Measurements from ENCODE around the gene TPK1. TPM values are rescaled to one million over a fixed set of nuclear protein-coding genes. Genes with fewer than 3 reads are reported as not detected.

Gene TPK1
- total RNA-seq, 1 donor from 2014 or later = 20.0 TPM

DNA sequence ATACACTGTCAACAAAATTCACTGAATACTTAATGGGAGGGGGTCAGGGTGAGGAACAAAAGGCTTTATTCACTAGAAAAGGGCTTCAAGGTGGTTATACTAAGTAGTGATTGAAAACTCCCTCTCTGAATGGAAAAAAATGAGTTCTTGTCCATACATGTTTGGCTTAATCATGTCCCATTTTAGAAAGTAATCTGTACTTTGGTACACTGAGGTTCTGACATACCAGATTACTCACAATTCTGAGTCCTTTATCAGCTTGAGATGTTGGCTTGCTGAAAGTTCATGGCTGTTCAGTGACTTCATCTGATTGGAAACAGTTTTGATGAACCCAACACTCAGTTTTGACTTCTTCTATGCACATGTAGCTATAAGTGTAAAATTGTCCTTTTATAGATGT lies 419.5 kb downstream of the TPK1 start:
- intact Hi-C loops (cut with micrococcal nuclease) = no loop called here
- H3K27me3 Mint-ChIP-seq = peaks cover 1% of the 10 kb centered on the region
- no peak overlapping the region for H3K27ac Mint-ChIP-seq
- H3K4me3 Mint-ChIP-seq = no peak overlapping the region
- DNase-seq (no peak), ATAC-seq (ENCODE audit: low read depth) (no peak)
- POLR2A ChIA-PET = no interaction called here
- TF ChIP-seq, protein P1, sequence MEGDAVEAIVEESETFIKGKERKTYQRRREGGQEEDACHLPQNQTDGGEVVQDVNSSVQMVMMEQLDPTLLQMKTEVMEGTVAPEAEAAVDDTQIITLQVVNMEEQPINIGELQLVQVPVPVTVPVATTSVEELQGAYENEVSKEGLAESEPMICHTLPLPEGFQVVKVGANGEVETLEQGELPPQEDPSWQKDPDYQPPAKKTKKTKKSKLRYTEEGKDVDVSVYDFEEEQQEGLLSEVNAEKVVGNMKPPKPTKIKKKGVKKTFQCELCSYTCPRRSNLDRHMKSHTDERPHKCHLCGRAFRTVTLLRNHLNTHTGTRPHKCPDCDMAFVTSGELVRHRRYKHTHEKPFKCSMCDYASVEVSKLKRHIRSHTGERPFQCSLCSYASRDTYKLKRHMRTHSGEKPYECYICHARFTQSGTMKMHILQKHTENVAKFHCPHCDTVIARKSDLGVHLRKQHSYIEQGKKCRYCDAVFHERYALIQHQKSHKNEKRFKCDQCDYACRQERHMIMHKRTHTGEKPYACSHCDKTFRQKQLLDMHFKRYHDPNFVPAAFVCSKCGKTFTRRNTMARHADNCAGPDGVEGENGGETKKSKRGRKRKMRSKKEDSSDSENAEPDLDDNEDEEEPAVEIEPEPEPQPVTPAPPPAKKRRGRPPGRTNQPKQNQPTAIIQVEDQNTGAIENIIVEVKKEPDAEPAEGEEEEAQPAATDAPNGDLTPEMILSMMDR (IDR thresholded peaks at IDR 0.05) = no peak
- no peaks in the 10 kb centered on the region for H3K4me1 Mint-ChIP-seq
- H3K36me3 Mint-ChIP-seq (ENCODE audit: low read depth) = no peaks in the 10 kb centered on the region
- H3K9me3 Mint-ChIP-seq = no peaks in the 10 kb centered on the region
- CTCF ChIA-PET = no interaction called here

DNA sequence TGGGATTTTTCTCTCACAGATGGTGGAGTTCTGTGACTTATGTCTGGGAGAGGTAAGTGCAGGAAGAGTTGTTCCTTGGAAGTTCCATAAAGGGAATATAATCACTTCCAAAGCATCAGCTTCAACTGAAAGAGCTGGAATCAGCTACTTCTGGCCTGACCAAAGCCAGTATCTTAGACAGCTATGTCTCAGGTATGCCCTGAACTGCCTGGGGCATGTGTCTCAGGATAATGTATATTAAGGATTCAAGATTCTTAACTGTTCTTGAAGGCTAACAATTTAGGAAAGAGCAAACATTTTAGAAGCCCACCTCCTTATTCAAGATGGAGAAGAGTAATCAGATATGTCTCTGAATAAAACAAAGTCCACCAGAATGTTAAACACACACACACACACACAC lies 420.0 kb downstream of the TPK1 start:
- no peak overlapping the region for H3K27ac Mint-ChIP-seq
- DNase-seq (no peak), ATAC-seq (ENCODE audit: low read depth) (no peak)
- ChIA-PET POLR2A (no interaction called here), CTCF (no interaction called here)
- H3K27me3 Mint-ChIP-seq = peaks cover 1% of the 10 kb centered on the region
- no peaks in the 10 kb centered on the region for H3K4me1 Mint-ChIP-seq
- no peaks in the 10 kb centered on the region for H3K9me3 Mint-ChIP-seq
- H3K4me3 Mint-ChIP-seq = no peak overlapping the region
- H3K36me3 Mint-ChIP-seq (ENCODE audit: low read depth) = no peaks in the 10 kb centered on the region
- TF ChIP-seq, protein P1 (IDR thresholded peaks at IDR 0.05) = no peak
- intact Hi-C loops (cut with micrococcal nuclease) = no loop called here

DNA sequence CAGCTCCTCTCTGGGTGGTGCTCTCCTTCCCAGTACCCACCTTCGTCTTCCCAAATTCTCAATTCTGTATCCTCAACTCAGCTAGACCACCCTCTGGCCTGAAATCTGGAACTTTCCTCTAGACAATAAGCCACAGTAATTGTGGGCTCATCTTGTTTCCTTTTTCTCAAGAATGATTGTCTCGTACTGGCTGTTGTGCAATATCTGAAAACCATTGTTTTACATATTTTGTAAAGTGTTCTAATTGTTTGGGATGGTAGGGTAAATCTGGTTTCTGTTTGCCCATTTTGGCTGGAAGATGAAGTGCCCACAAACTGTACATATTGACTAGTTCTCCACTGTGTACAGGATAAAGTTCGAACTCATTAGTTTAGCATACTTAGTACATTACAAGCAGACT lies 421.0 kb downstream of the TPK1 start:
- POLR2A ChIA-PET = no interaction called here
- H3K36me3 Mint-ChIP-seq (ENCODE audit: low read depth) = no peaks in the 10 kb centered on the region
- H3K4me3 Mint-ChIP-seq = no peak overlapping the region
- no peak for ATAC-seq (ENCODE audit: low read depth)
- CTCF ChIA-PET = no interaction called here
- no peaks in the 10 kb centered on the region for H3K9me3 Mint-ChIP-seq
- no peak overlapping the region for H3K27ac Mint-ChIP-seq
- intact Hi-C loops (cut with micrococcal nuclease) = no loop called here
- H3K4me1 Mint-ChIP-seq = no peaks in the 10 kb centered on the region
- H3K27me3 Mint-ChIP-seq = peaks cover 6% of the 10 kb centered on the region
- no peak for DNase-seq
- TF ChIP-seq, protein P1 (IDR thresholded peaks at IDR 0.05) = no peak

DNA sequence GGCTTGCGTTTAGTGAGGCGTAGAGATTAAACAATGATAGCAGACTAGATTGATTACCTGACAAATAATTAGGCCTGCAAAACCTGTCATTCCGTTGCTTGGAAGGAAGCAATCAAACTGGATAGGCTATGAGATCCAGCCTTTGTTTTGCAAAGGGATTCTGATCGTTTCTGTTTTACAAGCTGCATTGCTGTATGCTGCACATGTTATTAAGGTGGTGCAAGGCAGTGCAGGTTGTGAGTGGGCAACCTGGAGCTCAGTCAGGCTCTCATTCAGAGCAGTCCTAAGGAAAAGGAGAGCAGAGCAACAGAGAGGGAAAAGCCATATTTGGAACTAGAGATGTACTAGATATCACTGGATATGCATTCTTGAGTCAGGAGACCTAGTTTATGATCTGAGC lies 425.4 kb downstream of the TPK1 start:
- no peaks in the 10 kb centered on the region for H3K4me1 Mint-ChIP-seq
- no peak overlapping the region for H3K27ac Mint-ChIP-seq
- ChIA-PET POLR2A (no interaction called here), CTCF (no interaction called here)
- intact Hi-C loops (cut with micrococcal nuclease) = no loop called here
- DNase-seq (no peak), ATAC-seq (ENCODE audit: low read depth) (no peak)
- H3K9me3 Mint-ChIP-seq = no peaks in the 10 kb centered on the region
- TF ChIP-seq, protein P1 (IDR thresholded peaks at IDR 0.05) = no peak
- no peaks in the 10 kb centered on the region for H3K36me3 Mint-ChIP-seq (ENCODE audit: low read depth)
- peaks cover 11% of the 10 kb centered on the region for H3K27me3 Mint-ChIP-seq
- H3K4me3 Mint-ChIP-seq = no peak overlapping the region

DNA sequence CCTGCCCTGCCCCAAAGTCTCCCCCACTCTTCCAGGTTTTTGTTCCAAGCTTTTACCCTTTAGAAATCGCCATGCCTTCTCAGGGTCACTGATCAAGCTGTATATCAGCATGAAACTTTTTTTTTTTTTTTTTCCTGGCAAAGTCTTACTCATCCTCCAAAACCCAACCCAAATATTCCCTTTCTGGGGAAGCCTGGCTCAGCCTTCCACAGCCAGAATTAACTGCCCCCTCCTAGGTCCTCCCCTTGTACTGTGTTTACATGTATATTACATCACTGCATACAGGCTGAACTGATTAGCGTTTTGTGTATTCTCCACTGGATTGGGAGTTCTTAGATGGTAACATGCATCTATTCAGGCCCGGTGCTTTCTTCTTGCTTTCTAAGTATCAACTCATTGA lies 427.7 kb downstream of the TPK1 start:
- H3K4me1 Mint-ChIP-seq = no peaks in the 10 kb centered on the region
- no peak for ATAC-seq (ENCODE audit: low read depth)
- H3K27me3 Mint-ChIP-seq = peaks cover 10% of the 10 kb centered on the region
- no peak overlapping the region for H3K27ac Mint-ChIP-seq
- no peak for DNase-seq
- TF ChIP-seq, protein P1 (IDR thresholded peaks at IDR 0.05) = no peak
- H3K36me3 Mint-ChIP-seq (ENCODE audit: low read depth) = no peaks in the 10 kb centered on the region
- intact Hi-C loops (cut with micrococcal nuclease) = no loop called here
- no peak overlapping the region for H3K4me3 Mint-ChIP-seq
- ChIA-PET CTCF (no interaction called here), POLR2A (no interaction called here)
- no peaks in the 10 kb centered on the region for H3K9me3 Mint-ChIP-seq
